Neuronal stem cell (in vitro differentiated cells): ENCODE results near the gene FAM149A.

ENCODE experiments used
- DNase-seq: peaks from one replicate; pipeline ENCODE4 v3.0.0-alpha.2; 2013; ENCODE audit warnings: low spot score
- H2AFZ ChIP-seq: one replicate; pipeline ENCODE4 v1.6.1; 2013; ENCODE audit warnings: mild to moderate bottlenecking, low read length, inconsistent platforms
- H2AK5ac ChIP-seq: 2 replicates; pipeline ENCODE4 v1.6.1; 2013; ENCODE audit warnings: low read depth, mild to moderate bottlenecking, inconsistent platforms, low read length, moderate library complexity, mixed read lengths
- H2BK120ac ChIP-seq: 2 replicates; pipeline ENCODE4 v1.6.1; 2013; ENCODE audit warnings: low read depth, mild to moderate bottlenecking, inconsistent platforms, low read length, moderate library complexity, mixed read lengths
- H2BK12ac ChIP-seq: one replicate; pipeline ENCODE4 v1.6.1; 2013; ENCODE audit warnings: low read length, inconsistent platforms
- H2BK15ac ChIP-seq: 2 replicates; pipeline ENCODE4 v1.6.1; 2013; ENCODE audit warnings: mild to moderate bottlenecking, low read length, inconsistent platforms, mixed read lengths
- H2BK5ac ChIP-seq: one replicate; pipeline ENCODE4 v1.6.1; 2013; ENCODE audit warnings: inconsistent platforms, mild to moderate bottlenecking, low read length, moderate library complexity
- H3K14ac ChIP-seq: one replicate; pipeline ENCODE4 v1.6.1; 2013; ENCODE audit warnings: low read length, inconsistent platforms
- H3K18ac ChIP-seq: 2 replicates; pipeline ENCODE4 v1.6.1; 2013; ENCODE audit warnings: low read length, inconsistent platforms
- H3K23ac ChIP-seq: 2 replicates; pipeline ENCODE4 v1.6.1; 2013; ENCODE audit warnings: low read depth, mild to moderate bottlenecking, mixed read lengths, low read length, inconsistent platforms; ENCODE audit not compliant: poor library complexity
- H3K27ac ChIP-seq: replicated peaks from 3 replicates; pipeline ENCODE4 v1.5.1; 2013; ENCODE audit warnings: low read length, inconsistent platforms
- H3K27me3 ChIP-seq, 3 experiments: 2 replicates each; pipeline ENCODE4 v1.6.1; 2013; ENCODE audit warnings: low read length in 3 of 3, mild to moderate bottlenecking in 2 of 3, inconsistent platforms in 1 of 3, low read depth in 1 of 3, mixed read lengths in 1 of 3, moderate library complexity in 1 of 3; ENCODE audit not compliant: control insufficient read depth in 3 of 3, insufficient read depth in 3 of 3
- H3K36me3 ChIP-seq, 2 donors: replicated peaks in 1 of 2; 2 replicates each; pipeline ENCODE4 v1.6.1; 2013; ENCODE audit warnings: low read length in 2 of 2; ENCODE audit not compliant: control insufficient read depth in 2 of 2, insufficient read depth in 2 of 2
- H3K4ac ChIP-seq: 2 replicates; pipeline ENCODE4 v1.6.1; 2013; ENCODE audit warnings: inconsistent platforms, mild to moderate bottlenecking, low read length, moderate library complexity
- H3K4me1 ChIP-seq, 2 donors: 1 replicate in 1 of 2; 2 replicates in 1 of 2; pipeline ENCODE4 v1.6.1; 2013; ENCODE audit warnings: low read length in 2 of 2, low read depth in 1 of 2; ENCODE audit not compliant: control insufficient read depth in 2 of 2, insufficient read depth in 1 of 2
- H3K4me2 ChIP-seq: one replicate; pipeline ENCODE4 v1.6.1; 2013; ENCODE audit warnings: mild to moderate bottlenecking, low read length, inconsistent platforms; ENCODE audit not compliant: insufficient read depth, poor library complexity, severe bottlenecking
- H3K4me3 ChIP-seq, 2 donors: 2 replicates each; pipeline ENCODE4 v1.5.1; 2013; ENCODE audit warnings: low read length in 2 of 2, mild to moderate bottlenecking in 2 of 2, inconsistent platforms in 1 of 2, moderate library complexity in 1 of 2
- H3K79me1 ChIP-seq: one replicate; pipeline ENCODE4 v1.6.1; 2013; ENCODE audit warnings: low read depth, mild to moderate bottlenecking, inconsistent platforms, low read length, moderate library complexity
- H3K9ac ChIP-seq: one replicate; pipeline ENCODE4 v1.6.1; 2013; ENCODE audit warnings: mild to moderate bottlenecking, low read depth, low read length, inconsistent platforms; ENCODE audit not compliant: poor library complexity
- H3K9me3 ChIP-seq, 2 donors: replicated peaks in 1 of 2; 2 replicates each; pipeline versions ENCODE3 to v1.6.1; 2013; ENCODE audit warnings: low read length in 2 of 2, mild to moderate bottlenecking in 2 of 2, inconsistent platforms in 1 of 2, low read depth in 1 of 2, mixed read lengths in 1 of 2, moderate library complexity in 1 of 2; ENCODE audit not compliant: control insufficient read depth in 2 of 2, insufficient read depth in 1 of 2
- H4K8ac ChIP-seq: one replicate; pipeline ENCODE4 v1.6.1; 2013; ENCODE audit warnings: low read depth, mild to moderate bottlenecking, inconsistent platforms, low read length, moderate library complexity
- H4K91ac ChIP-seq: one replicate; pipeline ENCODE4 v1.6.1; 2013; ENCODE audit warnings: low read length, low read depth, mild to moderate bottlenecking, inconsistent platforms; ENCODE audit not compliant: poor library complexity
- WGBS, 2 donors: extraction: QIAGEN DNeasy Blood & Tissue Kit; methylation state at CpG; one replicate each; pipeline ENCODE4 v1.1.7; 2013; ENCODE audit warnings: missing lambda C conversion rate in 2 of 2, mixed read lengths in 1 of 2; ENCODE audit not compliant: insufficient read length in 2 of 2, insufficient replicate concordance in 1 of 2; ENCODE audit errors: extremely low coverage in 2 of 2; 5-methylcytosine and 5-hydroxymethylcytosine counted together

FAM149A gene

GRCh38 chr4:186189656-186190055 is 85.2 kb downstream of the FAM149A start:
- H3K79me1 ChIP-seq: peaks cover 2% of the 10 kb centered on the region
- H3K9me3 ChIP-seq: no peaks in the 10 kb centered on the region
- no peak overlapping the region for H3K27ac ChIP-seq
- no peak overlapping the region for H3K4me3 ChIP-seq
- no peak overlapping the region for H2BK15ac ChIP-seq
- H2AK5ac ChIP-seq: no peak overlapping the region
- no peak overlapping the region for H2BK5ac ChIP-seq
- WGBS, 2 donors: no CpG with 5 or more reads among the region's 4 CpGs
- H4K91ac ChIP-seq: no peak overlapping the region
- no peak for DNase-seq
- no peak overlapping the region for H3K23ac ChIP-seq
- H2BK12ac ChIP-seq: no peak overlapping the region
- H3K14ac ChIP-seq: no peak overlapping the region
- no peak overlapping the region for H3K4ac ChIP-seq
- H2AFZ ChIP-seq: no peak overlapping the region
- H3K9ac ChIP-seq: no peak overlapping the region
- no peak overlapping the region for H3K4me2 ChIP-seq
- peaks cover 2 to 3% of the 10 kb centered on the region in 2 donors for H3K4me1 ChIP-seq
- no peak overlapping the region for H3K18ac ChIP-seq
- H3K27me3 ChIP-seq: no peaks in the 10 kb centered on the region
- H3K36me3 ChIP-seq: peaks cover 0 to 9% of the 10 kb centered on the region in 2 donors
- no peak overlapping the region for H2BK120ac ChIP-seq
- no peak overlapping the region for H4K8ac ChIP-seq

- Histone ChIP-seq H2BK15ac (peak overlapping the region; percentile 77), H3K9ac (peak overlapping the region; percentile 76), H3K4ac (peak overlapping the region; percentile 87), H3K14ac (peak overlapping the region; percentile 25), H3K36me3 (peaks cover 0 to 19% of the 10 kb centered on the region in 2 donors), H3K9me3 (no peaks in the 10 kb centered on the region), H3K4me2 (peak overlapping the region; percentile 96), H4K8ac (no peak overlapping the region), H4K91ac (no peak overlapping the region), H2BK120ac (no peak overlapping the region), H2BK12ac (no peak overlapping the region), H3K18ac (peak overlapping the region; percentile 99), H3K4me3 (peak overlapping the region; percentile 93 to 98), H2AFZ (peak overlapping the region; percentile 99), H3K27me3 (no peaks in the 10 kb centered on the region), H2BK5ac (peak overlapping the region; percentile 91), H3K27ac (peak overlapping the region; percentile 94), H2AK5ac (peak overlapping the region; percentile 18), H3K4me1 (peaks cover 2 to 3% of the 10 kb centered on the region in 2 donors), H3K23ac (peak overlapping the region; percentile 90), H3K79me1 (peaks cover 2% of the 10 kb centered on the region)
- WGBS, 2 donors: no CpG with 5 or more reads among the region's 34 CpGs
- no peak for DNase-seq
Observed at GRCh38 chr4:186190581-186191199, 86.2 kb downstream of the FAM149A start.

- peaks cover 2% of the 10 kb centered on the region for H3K79me1 ChIP-seq
Observed at GRCh38 chr4:186191200-186192065, 86.9 kb downstream of the FAM149A start, which contains the start of gene CYP4V2. Gene CYP4V2, plus strand, starts transcription at chr4:186191567. Its CDS starts 257 bp downstream, at chr4:186191824.

More at GRCh38 chr4:186191200-186192065, 86.9 kb downstream of the FAM149A start, which contains the start of gene CYP4V2:
- Histone ChIP-seq H3K23ac (peak within 1 kb of the TSS; percentile 90), H3K14ac (peak within 1 kb of the TSS; percentile 96), H2BK15ac (peak within 1 kb of the TSS; percentile 88), H2AFZ (peak within 1 kb of the TSS; percentile 99), H3K18ac (peak within 1 kb of the TSS; percentile 99), H4K8ac (peak within 1 kb of the TSS; percentile 26), H3K4me1 (peaks cover 2 to 3% of the 10 kb centered on the region in 2 donors), H3K4ac (peak within 1 kb of the TSS; percentile 87), H3K27ac (peak within 1 kb of the TSS; percentile 94), H2BK12ac (peak within 1 kb of the TSS; percentile 85), H4K91ac (peak within 1 kb of the TSS; percentile 77), H3K36me3 (peaks cover 0 to 25% of the 10 kb centered on the region in 2 donors), H3K9me3 (no peaks in the 10 kb centered on the region), H3K27me3 (no peaks in the 10 kb centered on the region), H3K4me3 (peak within 1 kb of the TSS; percentile 93 to 98), H3K4me2 (peak within 1 kb of the TSS; percentile 96), H2AK5ac (peak within 1 kb of the TSS; percentile 18), H2BK5ac (peak within 1 kb of the TSS; percentile 91), H2BK120ac (peak within 1 kb of the TSS; percentile 32), H3K9ac (peak within 1 kb of the TSS; percentile 99)
- peak; percentile 69 for DNase-seq
- no CpG with 5 or more reads among the region's 107 CpGs for WGBS, 2 donors
